ENCODE data around the gene ZNF587B.
"Not testable (repeated sequence)": the region's sequence is repeated elsewhere in the genome, so short reads cannot be mapped to it uniquely, and the experiment has no call there.

Gene ZNF587B
- total RNA-seq, result 55.8 to 78.6 (median 58.7) reads per million in 3 experiments

GRCh38 chr19:57830071-57830602 lies at the start of gene ZNF587B:
Gene ZNF587B (plus strand): TSS chr19:57830299. CDS start chr19:57830529, 230 bp downstream.
- no peak for DNase-seq

GRCh38 chr19:57786286-57786685 lies 43.8 kb upstream of the ZNF587B start:
- no peak for DNase-seq

- no peak for DNase-seq
Measured at GRCh38 chr19:57786906-57787305, 43.2 kb upstream of the ZNF587B start.

GRCh38 chr19:57788114-57788692 lies 41.9 kb upstream of the ZNF587B start:
- no peak for DNase-seq

GRCh38 chr19:57789288-57789687 lies 40.8 kb upstream of the ZNF587B start:
- no peak for DNase-seq

- not testable (repeated sequence) for DNase-seq
Measured at GRCh38 chr19:57796580-57796979, 33.5 kb upstream of the ZNF587B start.

GRCh38 chr19:57800696-57801095 lies 29.4 kb upstream of the ZNF587B start:
- DNase-seq, result no peak

GRCh38 chr19:57802269-57802668 lies 27.8 kb upstream of the ZNF587B start:
- DNase-seq, result no peak

- no peak for DNase-seq
Measured at GRCh38 chr19:57803265-57803593, 26.9 kb upstream of the ZNF587B start.

- no peak for DNase-seq
Measured at GRCh38 chr19:57803594-57804325, 26.3 kb upstream of the ZNF587B start.

- DNase-seq, result no peak
Measured at GRCh38 chr19:57807541-57807940, 22.6 kb upstream of the ZNF587B start.

- not testable (repeated sequence) for DNase-seq
Measured at GRCh38 chr19:57810410-57811295, 19.4 kb upstream of the ZNF587B start.

- DNase-seq, result no peak
Measured at GRCh38 chr19:57812226-57812625, 17.9 kb upstream of the ZNF587B start.

- not testable (repeated sequence) for DNase-seq
Measured at GRCh38 chr19:57812975-57813820, 16.9 kb upstream of the ZNF587B start.

GRCh38 chr19:57813919-57814504 lies 16.1 kb upstream of the ZNF587B start:
- DNase-seq, result no peak

GRCh38 chr19:57814505-57815246 lies 15.4 kb upstream of the ZNF587B start, which contains the start of gene ZNF552:
Gene ZNF552 (minus strand): TSS chr19:57814913. CDS start chr19:57814743, 170 bp downstream.
- DNase-seq, result peak; percentile 77

- DNase-seq, result no peak
Measured at GRCh38 chr19:57815247-57816075, 14.6 kb upstream of the ZNF587B start.

- no peak for DNase-seq
Measured at GRCh38 chr19:57816652-57817051, 13.4 kb upstream of the ZNF587B start.

- DNase-seq, result no peak
Measured at GRCh38 chr19:57817976-57818375, 12.1 kb upstream of the ZNF587B start.

- no peak for DNase-seq
Measured at GRCh38 chr19:57818378-57818777, 11.7 kb upstream of the ZNF587B start.

All from central memory CD4-positive, alpha-beta T cell (primary cell).